Ovary (tissue), 9 donors: ENCODE results near the gene FHIP1B. TPM values are rescaled to one million over a fixed set of nuclear protein-coding genes. Genes with fewer than 3 reads are reported as not detected.
"Not testable (repeated sequence)": the region's sequence is repeated elsewhere in the genome, so short reads cannot be mapped to it uniquely, and the experiment has no call there.

Experiments
- DNase-seq, 5 donors: peaks; one replicate each; pipeline ENCODE4 v3.0.0-alpha.2; 2019 to 2020
- H3K27ac ChIP-seq, 2 donors: fragments of 200-600 bp; one replicate each; pipeline versions ENCODE4 v1.5.1 to v1.8.0; 2019 to 2022
- H3K27me3 ChIP-seq: fragments of 200-600 bp; one replicate; pipeline ENCODE4 v1.8.0; 2022
- H3K36me3 ChIP-seq: fragments of 200-600 bp; sonication (generic); one replicate; pipeline ENCODE4 v1.5.1; 2019
- H3K4me1 ChIP-seq: one replicate; pipeline ENCODE4 v1.8.1; 2013; ENCODE audit warnings: mild to moderate bottlenecking, moderate library complexity; ENCODE audit not compliant: insufficient read depth
- H3K4me3 ChIP-seq: fragments of 200-600 bp; sonication (generic); one replicate; pipeline ENCODE4 v1.5.1; 2017
- H3K9me3 ChIP-seq, 2 donors: fragments of 200-600 bp in 1 of 2; sonication (generic) in 1 of 2; one replicate each; pipeline versions ENCODE4 v1.5.1 to v1.8.1; 2013 to 2019; ENCODE audit warnings: mild to moderate bottlenecking in 1 of 2, moderate library complexity in 1 of 2
- CTCF ChIP-seq, 3 donors: fragments of 450-650 bp in 2 of 3; fragments of 200-600 bp in 1 of 3; IDR thresholded peaks; one replicate each; pipeline versions ENCODE4 v1.5.1 to v1.8.0; 2016 to 2022; ENCODE audit warnings: antibody characterized with exemption in 3 of 3, mild to moderate bottlenecking in 1 of 3
- EP300 ChIP-seq: sonication (generic); formaldehyde crosslinking; IDR thresholded peaks from one replicate; pipeline ENCODE4 v1.6.1; 2017; ENCODE audit warnings: antibody characterized with exemption
- POLR2A ChIP-seq: fragments of 450-650 bp; IDR thresholded peaks from one replicate; pipeline ENCODE4 v1.6.1; 2017; ENCODE audit warnings: antibody characterized with exemption, mild to moderate bottlenecking, moderate library complexity
- WGBS, 3 donors: extraction: QIAGEN DNeasy Blood & Tissue Kit in 1 of 3; methylation state at CpG; one replicate each; pipeline versions ENCODE4 v1.1.5 to v1.1.7; 2013 to 2017; 5-methylcytosine and 5-hydroxymethylcytosine counted together
- intact Hi-C, 4 donors: fragments of 100-400 bp; cut with DNase I; formaldehyde crosslinking; loops; one replicate each; pipeline versions ENCODE4 v1.11.0 to v1.15.1; 2022 to 2023
- polyA plus RNA-seq, 2 donors: library from polyadenylated mRNA; stranded (reverse); fragments of 200-250 nt in 1 of 2; fragments of 350-450 nt in 1 of 2; fragmentation: Illumina TruSeq in 1 of 2; extraction: RNeasy Lipid Tissue Mini Kit (QIAGEN cat#74804) in 1 of 2; gene quantifications; one replicate each; pipeline ENCODE4 v1.2.3, GENCODE V29; 2013 to 2014
- total RNA-seq, 7 donors: library from RNA; depleted of rRNA in 2 of 7; stranded (reverse); fragments of >200 nt in 2 of 7; fragmentation: NEBNext Ultra II Directional in 3 of 7; extraction: Animal tissue kit (Norgen Biotek cat#: 25700) in 3 of 7; gene quantifications; one replicate each; pipeline versions ENCODE4 v1.1.0 to v1.2.4, GENCODE V29; 2016 to 2023
- donor health status: DM: no; HTN: no; CAD: no; lungs with moderate emphysema.
- donor health status: DM: no; HTN: no; CAD: no.
- donor health status: Bipolar disorder and iron deficiency.
- donor health status: DM: yes; HTN: yes; CAD: no.
- donor health status: DM: no; HTN: no; CAD: no.
- donor health status: DM: yes; HTN: yes; CAD: no.

The FHIP1B gene
- total and polyA plus RNA-seq, 9 donors, result 15.9 to 59.1 (median 35.7) TPM

- DNase-seq, result peak; percentile 52 to 81 (median 64)
- Histone ChIP-seq H3K4me3 (no peak overlapping the region), H3K27me3 (no peaks in the 10 kb centered on the region), H3K36me3 (no peaks in the 10 kb centered on the region), H3K27ac (peak overlapping the region; percentile 22 to 84), H3K4me1 (peaks cover 11% of the 10 kb centered on the region), H3K9me3 (no peaks in the 10 kb centered on the region)
- 14 to 27% (median 16%) methylated on average over 6 of the region's 6 CpGs for WGBS, 3 donors
- intact Hi-C loops, result loop anchor here in 2 of 4 donors (2.0 to 10.0 kb wide), 3 partner anchors 67 to 113 kb away; no protein-coding TSS in a partner anchor
- TF ChIP-seq CTCF (IDR thresholded peaks at IDR 0.05), result no peak
- TF ChIP-seq EP300, result no peak
- TF ChIP-seq POLR2A, result no peak
Measured at GRCh38 chr11:6251990-6252473, 17.6 kb upstream of the FHIP1B start.

DNA sequence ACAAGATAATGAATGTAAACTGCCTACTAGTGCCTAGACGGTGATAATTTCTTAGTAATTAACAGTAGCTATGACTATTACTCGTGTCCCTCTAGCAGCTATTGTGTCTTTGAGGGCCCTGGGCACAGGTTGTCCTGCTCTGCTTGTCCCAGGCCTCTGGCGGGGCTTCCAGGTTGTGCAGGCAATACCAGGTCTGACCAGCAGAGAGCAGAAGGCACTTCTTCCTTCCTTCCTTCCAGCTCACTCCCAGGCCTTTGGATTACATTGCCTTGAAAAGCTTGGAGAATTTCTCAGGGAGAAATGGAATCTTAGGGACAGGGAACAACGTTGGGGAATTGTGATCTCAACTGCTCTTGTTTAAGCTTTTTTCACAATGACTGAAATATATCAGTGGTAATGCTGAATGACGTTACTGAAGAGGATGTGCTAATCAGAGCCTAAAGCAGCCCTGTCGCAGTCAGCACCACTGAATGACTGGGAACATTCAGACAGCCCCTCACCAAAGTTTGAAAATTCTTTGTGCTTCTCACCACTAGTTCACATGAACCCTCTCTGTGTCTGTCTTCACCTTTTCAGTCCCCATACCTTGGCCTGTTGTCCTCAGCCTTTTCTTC, 16.8 kb upstream of the FHIP1B start:
- no peak overlapping the region for H3K4me3 ChIP-seq
- no peaks in the 10 kb centered on the region for H3K27me3 ChIP-seq
- H3K9me3 ChIP-seq, result no peaks in the 10 kb centered on the region
- WGBS, 3 donors, result 42 to 48% (median 48%) methylated on average over 6 of the region's 6 CpGs
- DNase-seq, result peak; percentile 62 to 80 (median 78)
- intact Hi-C loops, result loop anchor here in 2 of 4 donors (10.0 kb wide), 2 partner anchors 104 to 114 kb away; no protein-coding TSS in a partner anchor
- peak overlapping the region; percentile 22 to 84 for H3K27ac ChIP-seq
- no peaks in the 10 kb centered on the region for H3K36me3 ChIP-seq
- no peak for TF ChIP-seq EP300
- TF ChIP-seq CTCF (IDR thresholded peaks at IDR 0.05), result peak; percentile 39 to 89 (median 64)
- H3K4me1 ChIP-seq, result peaks cover 11% of the 10 kb centered on the region

- 26 to 33% (median 29%) methylated on average over 3 of the region's 3 CpGs for WGBS, 3 donors
Measured at GRCh38 chr11:6249770-6250555, 15.5 kb upstream of the FHIP1B start.

DNA sequence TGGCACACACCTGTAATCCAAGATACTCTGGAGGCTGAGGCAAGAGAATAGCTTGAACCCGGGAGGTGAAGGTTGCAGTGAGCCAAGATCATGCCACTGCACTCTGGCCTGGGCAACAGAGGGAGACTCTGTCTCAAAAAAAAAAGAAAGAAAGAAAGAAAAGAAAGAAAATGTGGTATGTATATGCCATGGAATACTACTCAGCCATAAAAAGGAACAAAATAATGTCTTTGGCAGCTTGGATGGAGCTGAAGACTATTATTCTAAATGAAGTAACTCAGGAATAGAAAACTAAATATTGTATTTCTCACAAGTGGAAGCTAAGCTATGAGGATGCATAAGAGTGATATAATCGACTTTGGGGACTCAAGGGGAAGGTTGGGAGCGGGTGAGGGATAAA, 14.5 kb upstream of the FHIP1B start:
- DNase-seq, H3K4me3 ChIP-seq, intact Hi-C loops, H3K27me3 ChIP-seq, H3K36me3 ChIP-seq, H3K27ac ChIP-seq, H3K9me3 ChIP-seq: not testable (repeated sequence)
- WGBS, 3 donors, result 80 to 96% (median 92%) methylated on average over 3 of the region's 3 CpGs
- H3K4me1 ChIP-seq, result peaks cover 11% of the 10 kb centered on the region

More at GRCh38 chr11:6249770-6250555, 15.5 kb upstream of the FHIP1B start:
- Histone ChIP-seq H3K36me3 (no peaks in the 10 kb centered on the region), H3K27me3 (no peaks in the 10 kb centered on the region), H3K4me1 (peaks cover 11% of the 10 kb centered on the region), H3K9me3 (no peaks in the 10 kb centered on the region), H3K4me3 (no peak overlapping the region), H3K27ac (no peak overlapping the region)
- intact Hi-C loops, result loop anchor here in 2 of 4 donors (10.0 kb wide), 2 partner anchors 105 to 115 kb away; no protein-coding TSS in a partner anchor
- TF ChIP-seq POLR2A (no peak), CTCF (IDR thresholded peaks at IDR 0.05) (no peak), EP300 (no peak)
- peak; percentile 40 to 74 (median 66) for DNase-seq
